Measurements from ENCODE around the gene STIM2.

DNA sequence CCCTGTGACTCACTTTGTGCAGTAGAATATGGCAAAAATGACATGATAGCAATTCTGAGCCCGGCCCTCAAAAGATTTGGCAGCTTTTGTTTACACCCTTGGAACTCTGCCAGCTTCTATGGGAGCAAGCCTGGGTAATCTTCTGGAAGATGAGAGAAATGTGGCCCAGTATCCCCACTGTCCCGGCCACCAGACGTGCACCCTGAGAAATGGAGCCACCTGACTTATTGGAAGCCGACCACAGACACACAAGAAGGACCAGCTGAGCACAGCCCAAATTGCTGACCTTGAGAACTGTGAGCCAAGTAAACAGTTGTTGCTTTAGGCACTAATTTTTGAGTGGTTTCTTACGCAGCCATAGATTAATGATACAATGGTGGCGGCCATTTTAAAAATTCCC is 197.0 kb downstream of the STIM2 start:
- no peak for TF ChIP-seq POLR2A (IDR thresholded peaks at IDR 0.05; ENCODE audit: low read depth)
- TF ChIP-seq, protein P1, sequence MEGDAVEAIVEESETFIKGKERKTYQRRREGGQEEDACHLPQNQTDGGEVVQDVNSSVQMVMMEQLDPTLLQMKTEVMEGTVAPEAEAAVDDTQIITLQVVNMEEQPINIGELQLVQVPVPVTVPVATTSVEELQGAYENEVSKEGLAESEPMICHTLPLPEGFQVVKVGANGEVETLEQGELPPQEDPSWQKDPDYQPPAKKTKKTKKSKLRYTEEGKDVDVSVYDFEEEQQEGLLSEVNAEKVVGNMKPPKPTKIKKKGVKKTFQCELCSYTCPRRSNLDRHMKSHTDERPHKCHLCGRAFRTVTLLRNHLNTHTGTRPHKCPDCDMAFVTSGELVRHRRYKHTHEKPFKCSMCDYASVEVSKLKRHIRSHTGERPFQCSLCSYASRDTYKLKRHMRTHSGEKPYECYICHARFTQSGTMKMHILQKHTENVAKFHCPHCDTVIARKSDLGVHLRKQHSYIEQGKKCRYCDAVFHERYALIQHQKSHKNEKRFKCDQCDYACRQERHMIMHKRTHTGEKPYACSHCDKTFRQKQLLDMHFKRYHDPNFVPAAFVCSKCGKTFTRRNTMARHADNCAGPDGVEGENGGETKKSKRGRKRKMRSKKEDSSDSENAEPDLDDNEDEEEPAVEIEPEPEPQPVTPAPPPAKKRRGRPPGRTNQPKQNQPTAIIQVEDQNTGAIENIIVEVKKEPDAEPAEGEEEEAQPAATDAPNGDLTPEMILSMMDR (IDR thresholded peaks at IDR 0.05): no peak
- no peak for TF ChIP-seq POLR2AphosphoS5 (IDR thresholded peaks at IDR 0.05)
- TF ChIP-seq EP300 (IDR thresholded peaks at IDR 0.05): no peak

Data from esophagus muscularis mucosa (tissue), 4 donors.